Chondrocyte (in vitro differentiated cells): ENCODE data around the gene RIPPLY3. TPM values are rescaled to one million over a fixed set of nuclear protein-coding genes. Genes with fewer than 3 reads are reported as not detected.

ENCODE experiments used
- DNase-seq: peaks from one replicate; pipeline ENCODE4 v3.0.0; 2021; ENCODE audit warnings: mixed read lengths, low spot score
- H3K27ac Mint-ChIP-seq: one replicate; pipeline ENCODE4 v1.8.0; 2021; ENCODE audit warnings: mild to moderate bottlenecking, moderate library complexity, mixed read lengths; ENCODE audit not compliant: unreplicated experiment
- H3K27me3 Mint-ChIP-seq: 2 replicates; pipeline ENCODE4 v1.8.0; 2021; ENCODE audit warnings: low read depth, mixed read lengths
- H3K36me3 Mint-ChIP-seq: 2 replicates; pipeline ENCODE4 v1.8.0; 2021; ENCODE audit warnings: low read depth, mixed read lengths
- H3K4me1 Mint-ChIP-seq: 2 replicates; pipeline ENCODE4 v1.8.0; 2021; ENCODE audit warnings: low read depth, mild to moderate bottlenecking, mixed read lengths
- H3K4me3 Mint-ChIP-seq: one replicate; pipeline ENCODE4 v1.8.0; 2021; ENCODE audit warnings: mild to moderate bottlenecking, moderate library complexity, mixed read lengths; ENCODE audit not compliant: unreplicated experiment
- H3K9me3 Mint-ChIP-seq: 2 replicates; pipeline ENCODE4 v1.8.0; 2021; ENCODE audit warnings: low read depth, mixed read lengths
- long read RNA-seq: library from polyadenylated mRNA; stranded (forward); transcript quantifications from one replicate; pipeline ENCODE4 v2.0.0, GENCODE V29; 2021
- total RNA-seq: library from RNA; stranded (reverse); gene quantifications from 3 replicates; pipeline ENCODE4 v1.2.1, GENCODE V29; 2021
- TF ChIP-seq, protein P1 (sequence below): fragments of 200-600 bp; sonication (generic); IDR thresholded peaks from 2 replicates; pipeline ENCODE4 v1.5.0; 2021; ENCODE audit warnings: antibody characterized with exemption, mild to moderate bottlenecking, moderate library complexity

The RIPPLY3 gene
- 0.21 to 0.37 TPM in 2 of 3 replicates, not detected in the other for total RNA-seq
- long read RNA-seq: 0 reads

DNA sequence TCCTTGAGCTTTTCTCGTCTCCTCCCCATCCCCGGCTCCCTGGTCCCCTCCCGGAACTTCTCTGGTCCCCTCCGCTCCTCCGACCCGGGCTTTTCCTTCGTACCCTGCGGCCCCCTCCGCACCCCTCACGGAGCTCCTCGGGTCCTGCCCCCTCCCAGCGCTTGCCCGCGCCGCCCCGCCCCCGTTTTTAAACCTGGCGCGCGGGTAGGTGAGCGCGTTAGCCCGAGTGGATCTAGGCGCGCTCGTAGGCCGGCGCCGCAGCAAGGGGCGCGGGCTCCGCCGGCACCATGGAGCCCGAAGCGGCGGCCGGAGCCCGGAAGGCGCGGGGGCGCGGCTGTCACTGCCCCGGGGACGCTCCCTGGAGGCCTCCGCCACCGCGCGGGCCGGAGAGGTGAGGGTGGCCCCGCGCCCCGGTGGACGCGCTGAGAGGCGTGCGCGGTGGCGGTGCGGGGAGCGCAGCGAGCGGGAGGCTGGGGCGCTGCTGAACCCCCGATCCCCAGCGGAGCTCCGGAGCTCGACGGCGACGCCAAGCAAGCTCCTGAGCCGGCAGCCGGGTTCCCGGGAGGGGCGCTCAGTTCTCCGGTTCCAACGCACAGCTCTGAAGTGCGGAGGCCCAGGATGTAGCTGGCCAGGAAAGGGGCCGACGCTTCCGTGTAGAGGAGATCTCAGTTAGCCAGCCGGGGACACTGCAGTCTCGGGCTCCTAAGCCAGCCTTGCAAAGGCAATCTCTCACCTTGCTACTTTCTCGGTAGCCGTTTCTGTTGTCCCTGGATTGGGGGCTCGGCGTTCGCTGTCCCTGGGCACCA lies at the start of gene RIPPLY3:
RIPPLY3 (plus strand) TSS at position 217 of the 806 bp plus-strand sequence; CDS start at position 288, 71 bp downstream.
- TF ChIP-seq, protein P1, sequence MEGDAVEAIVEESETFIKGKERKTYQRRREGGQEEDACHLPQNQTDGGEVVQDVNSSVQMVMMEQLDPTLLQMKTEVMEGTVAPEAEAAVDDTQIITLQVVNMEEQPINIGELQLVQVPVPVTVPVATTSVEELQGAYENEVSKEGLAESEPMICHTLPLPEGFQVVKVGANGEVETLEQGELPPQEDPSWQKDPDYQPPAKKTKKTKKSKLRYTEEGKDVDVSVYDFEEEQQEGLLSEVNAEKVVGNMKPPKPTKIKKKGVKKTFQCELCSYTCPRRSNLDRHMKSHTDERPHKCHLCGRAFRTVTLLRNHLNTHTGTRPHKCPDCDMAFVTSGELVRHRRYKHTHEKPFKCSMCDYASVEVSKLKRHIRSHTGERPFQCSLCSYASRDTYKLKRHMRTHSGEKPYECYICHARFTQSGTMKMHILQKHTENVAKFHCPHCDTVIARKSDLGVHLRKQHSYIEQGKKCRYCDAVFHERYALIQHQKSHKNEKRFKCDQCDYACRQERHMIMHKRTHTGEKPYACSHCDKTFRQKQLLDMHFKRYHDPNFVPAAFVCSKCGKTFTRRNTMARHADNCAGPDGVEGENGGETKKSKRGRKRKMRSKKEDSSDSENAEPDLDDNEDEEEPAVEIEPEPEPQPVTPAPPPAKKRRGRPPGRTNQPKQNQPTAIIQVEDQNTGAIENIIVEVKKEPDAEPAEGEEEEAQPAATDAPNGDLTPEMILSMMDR: no peak
- Mint-ChIP-seq H3K4me3 (peak within 1 kb of the TSS; percentile 64), H3K27ac (no peak within 1 kb of the TSS), H3K4me1 (peaks cover 7% of the 10 kb centered on the region), H3K27me3 (no peaks in the 10 kb centered on the region), H3K9me3 (no peaks in the 10 kb centered on the region), H3K36me3 (no peaks in the 10 kb centered on the region)
- DNase-seq: no peak

DNA sequence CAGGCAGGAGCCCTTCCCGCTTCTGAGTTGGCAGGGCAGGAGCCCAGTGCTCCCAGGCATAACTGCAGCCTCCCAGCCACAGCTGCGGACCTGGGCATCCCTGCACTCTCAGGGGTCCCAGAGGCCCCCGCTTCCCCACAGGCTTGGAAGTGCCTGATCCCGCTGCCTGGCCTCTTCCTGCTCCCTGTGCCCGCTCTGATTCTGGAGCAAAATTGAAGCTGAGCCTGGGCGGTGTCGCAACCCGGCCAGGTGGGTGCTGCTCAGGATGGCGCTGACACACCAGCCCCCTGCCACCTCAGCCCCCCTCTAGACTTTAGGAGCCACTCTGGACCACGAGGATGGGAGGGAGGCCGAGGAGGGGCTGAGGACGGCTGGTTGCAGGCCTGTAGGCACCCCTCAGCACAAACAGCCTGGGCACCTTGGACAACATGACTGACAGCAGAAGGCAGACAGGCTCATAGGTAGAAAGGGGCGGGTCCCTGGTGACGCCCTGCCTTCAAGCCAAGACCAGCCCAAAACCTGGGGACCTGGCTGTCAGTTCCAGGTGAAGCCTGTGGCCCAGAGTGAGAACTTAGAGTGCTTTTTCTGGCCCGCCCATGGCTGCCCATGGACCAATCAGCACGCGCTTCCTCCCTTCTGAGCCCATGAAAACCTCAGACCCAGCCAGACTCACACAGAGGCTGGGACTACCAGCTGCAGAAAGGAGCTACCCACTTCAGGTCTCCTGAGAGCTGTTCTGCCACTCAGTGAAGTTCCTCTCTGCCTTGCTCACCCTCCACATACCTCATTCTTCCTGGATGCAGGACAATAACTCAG lies 47.3 kb upstream of the RIPPLY3 start:
- no peaks in the 10 kb centered on the region for H3K27me3 Mint-ChIP-seq
- no peak overlapping the region for H3K27ac Mint-ChIP-seq
- H3K9me3 Mint-ChIP-seq: no peaks in the 10 kb centered on the region
- peaks cover 13% of the 10 kb centered on the region for H3K36me3 Mint-ChIP-seq
- no peaks in the 10 kb centered on the region for H3K4me1 Mint-ChIP-seq
- DNase-seq: no peak
- no peak overlapping the region for H3K4me3 Mint-ChIP-seq
- TF ChIP-seq, protein P1: no peak

DNA sequence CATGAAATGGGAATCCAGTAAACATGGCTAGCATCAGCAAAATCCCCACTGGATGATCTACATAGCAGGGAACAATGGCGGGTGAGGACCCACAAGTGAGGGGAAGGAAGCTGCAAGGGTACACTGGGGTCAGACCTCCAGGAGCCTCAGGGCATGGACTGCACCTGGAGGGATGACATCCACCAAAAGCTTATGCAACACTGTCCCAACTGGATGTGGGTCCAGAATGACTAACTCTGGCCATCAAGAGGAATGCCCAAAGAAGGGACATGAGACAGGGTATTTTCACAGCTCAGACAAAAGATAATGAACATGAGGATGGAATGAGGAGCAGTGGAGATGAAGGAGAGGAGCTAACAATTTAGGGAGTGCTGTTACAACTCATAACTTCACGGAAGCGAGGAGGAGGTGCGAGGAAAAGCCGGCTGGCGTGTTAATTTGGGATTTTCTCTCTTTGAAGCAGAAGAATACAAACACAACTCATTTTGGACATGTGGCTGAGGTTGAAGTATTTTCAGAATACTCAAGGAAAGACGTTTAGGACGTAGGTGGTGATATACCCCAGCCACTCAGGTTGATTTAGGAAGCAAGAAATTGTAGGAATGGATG lies 45.7 kb upstream of the RIPPLY3 start:
- DNase-seq: no peak
- Mint-ChIP-seq H3K27ac (no peak overlapping the region), H3K27me3 (no peaks in the 10 kb centered on the region), H3K36me3 (peaks cover 13% of the 10 kb centered on the region), H3K4me3 (no peak overlapping the region), H3K9me3 (no peaks in the 10 kb centered on the region), H3K4me1 (peaks cover 14% of the 10 kb centered on the region)
- TF ChIP-seq, protein P1: no peak

- no peak overlapping the region for H3K27ac Mint-ChIP-seq
- TF ChIP-seq, protein P1: no peak
- no peak overlapping the region for H3K4me3 Mint-ChIP-seq
- no peaks in the 10 kb centered on the region for H3K9me3 Mint-ChIP-seq
- DNase-seq: no peak
- H3K27me3 Mint-ChIP-seq: no peaks in the 10 kb centered on the region
- H3K36me3 Mint-ChIP-seq: peaks cover 9% of the 10 kb centered on the region
- peaks cover 19% of the 10 kb centered on the region for H3K4me1 Mint-ChIP-seq
These were observed 44.3 kb upstream of the RIPPLY3 start for GRCh38 chr21:36962098-36962780.
